ENCODE results near the gene DHRS4. TPM values are rescaled to one million over a fixed set of nuclear protein-coding genes. Genes with fewer than 3 reads are reported as not detected.
A peak's percentile ranks its signal among the peaks of the same experiment; 100 is the strongest.

Gene DHRS4
- total RNA-seq, 1 experiment from 2014 or later: 10.1 TPM

- Histone ChIP-seq H3K9me3 (ENCODE audit: low read depth, low read length, poor library complexity, severe bottlenecking) (no peaks in the 10 kb centered on the region), H3K36me3 (ENCODE audit: insufficient read depth, low read length, poor library complexity, severe bottlenecking) (no peaks in the 10 kb centered on the region), H3K4me3 (ENCODE audit: low read depth, low read length, poor library complexity, severe bottlenecking) (no peak overlapping the region), H3K27me3 (replicated peaks; ENCODE audit: insufficient read depth, low read depth, low read length, poor library complexity) (no peaks in the 10 kb centered on the region), H3K27ac (ENCODE audit: low read depth, low read length, poor library complexity, severe bottlenecking) (no peak overlapping the region), H3K4me1 (ENCODE audit: insufficient read depth, low read length, poor library complexity, severe bottlenecking) (peaks cover 7% of the 10 kb centered on the region)
- no TSS peak for BruUV-seq (replicated peaks)
- TF ChIP-seq EZH2 (IDR thresholded peaks at IDR 0.05; ENCODE audit: borderline replicate concordance, low read depth, low read length, poor library complexity, severe bottlenecking) (no peak), CTCF (conservative IDR thresholded peaks at IDR 0.05; ENCODE audit: low read depth, low read length) (no peak)
- ChIA-PET CTCF (no interaction called here), POLR2A (ENCODE audit: low non-redundant PET) (no interaction called here)
- no peak for DNase-seq (ENCODE audit: low spot score)
- intact Hi-C loops (cut with micrococcal nuclease; ENCODE audit: unreplicated experiment): loop anchor here (5.0 kb wide), 1 partner anchor 294 kb away; no protein-coding TSS in a partner anchor
These were observed 27.0 kb upstream of the DHRS4 start for GRCh38 chr14:23926543-23926942.

GRCh38 chr14:23929136-23929535 is 24.4 kb upstream of the DHRS4 start:
- no peaks in the 10 kb centered on the region for H3K9me3 ChIP-seq (ENCODE audit: low read depth, low read length, poor library complexity, severe bottlenecking)
- peaks cover 7% of the 10 kb centered on the region for H3K4me1 ChIP-seq (ENCODE audit: insufficient read depth, low read length, poor library complexity, severe bottlenecking)
- no peaks in the 10 kb centered on the region for H3K27me3 ChIP-seq (replicated peaks; ENCODE audit: insufficient read depth, low read depth, low read length, poor library complexity)
- H3K27ac ChIP-seq (ENCODE audit: low read depth, low read length, poor library complexity, severe bottlenecking): no peak overlapping the region
- CTCF ChIA-PET: no interaction called here
- no peak overlapping the region for H3K4me3 ChIP-seq (ENCODE audit: low read depth, low read length, poor library complexity, severe bottlenecking)
- no peak for TF ChIP-seq EZH2 (IDR thresholded peaks at IDR 0.05; ENCODE audit: borderline replicate concordance, low read depth, low read length, poor library complexity, severe bottlenecking)
- BruUV-seq (replicated peaks): no TSS peak
- intact Hi-C loops (cut with micrococcal nuclease; ENCODE audit: unreplicated experiment): loop anchor here (1.0 to 5.0 kb wide), 2 partner anchors 202 to 297 kb away; no protein-coding TSS in a partner anchor
- H3K36me3 ChIP-seq (ENCODE audit: insufficient read depth, low read length, poor library complexity, severe bottlenecking): no peaks in the 10 kb centered on the region
- DNase-seq (ENCODE audit: low spot score): peak; percentile 49
- POLR2A ChIA-PET (ENCODE audit: low non-redundant PET): no interaction called here

GRCh38 chr14:23929822-23930294 is 23.7 kb upstream of the DHRS4 start:
- no peak for TF ChIP-seq EZH2 (IDR thresholded peaks at IDR 0.05; ENCODE audit: borderline replicate concordance, low read depth, low read length, poor library complexity, severe bottlenecking)
- peak; percentile 93 for TF ChIP-seq CTCF (conservative IDR thresholded peaks at IDR 0.05; ENCODE audit: low read depth, low read length)
- Histone ChIP-seq H3K4me3 (ENCODE audit: low read depth, low read length, poor library complexity, severe bottlenecking) (no peak overlapping the region), H3K4me1 (ENCODE audit: insufficient read depth, low read length, poor library complexity, severe bottlenecking) (peaks cover 7% of the 10 kb centered on the region), H3K27ac (ENCODE audit: low read depth, low read length, poor library complexity, severe bottlenecking) (no peak overlapping the region), H3K27me3 (replicated peaks; ENCODE audit: insufficient read depth, low read depth, low read length, poor library complexity) (no peaks in the 10 kb centered on the region), H3K36me3 (ENCODE audit: insufficient read depth, low read length, poor library complexity, severe bottlenecking) (no peaks in the 10 kb centered on the region), H3K9me3 (ENCODE audit: low read depth, low read length, poor library complexity, severe bottlenecking) (no peaks in the 10 kb centered on the region)
- BruUV-seq (replicated peaks): no TSS peak
- ChIA-PET CTCF (interaction anchor here (1.0 to 1.2 kb wide), 3 partner anchors 19 to 341 kb away, joined by 3 to 8 read pairs (median 4); no protein-coding TSS in a partner anchor), POLR2A (ENCODE audit: low non-redundant PET) (no interaction called here)
- DNase-seq (ENCODE audit: low spot score): peak; percentile 84
- intact Hi-C loops (cut with micrococcal nuclease; ENCODE audit: unreplicated experiment): loop anchor here (1.0 to 5.0 kb wide), 2 partner anchors 203 to 298 kb away; no protein-coding TSS in a partner anchor

GRCh38 chr14:23930742-23931141 is 22.8 kb upstream of the DHRS4 start:
- H3K9me3 ChIP-seq (ENCODE audit: low read depth, low read length, poor library complexity, severe bottlenecking): no peaks in the 10 kb centered on the region
- no peaks in the 10 kb centered on the region for H3K27me3 ChIP-seq (replicated peaks; ENCODE audit: insufficient read depth, low read depth, low read length, poor library complexity)
- BruUV-seq (replicated peaks): no TSS peak
- POLR2A ChIA-PET (ENCODE audit: low non-redundant PET): interaction anchor here (0.6 kb wide), 1 partner anchor 605 kb away, joined by 3 read pairs; no protein-coding TSS in a partner anchor
- peaks cover 7% of the 10 kb centered on the region for H3K4me1 ChIP-seq (ENCODE audit: insufficient read depth, low read length, poor library complexity, severe bottlenecking)
- TF ChIP-seq CTCF (conservative IDR thresholded peaks at IDR 0.05; ENCODE audit: low read depth, low read length): no peak
- H3K4me3 ChIP-seq (ENCODE audit: low read depth, low read length, poor library complexity, severe bottlenecking): no peak overlapping the region
- H3K27ac ChIP-seq (ENCODE audit: low read depth, low read length, poor library complexity, severe bottlenecking): no peak overlapping the region
- CTCF ChIA-PET: interaction anchor here (1.0 to 1.2 kb wide), 3 partner anchors 20 to 342 kb away, joined by 3 to 8 read pairs (median 4); no protein-coding TSS in a partner anchor
- no peaks in the 10 kb centered on the region for H3K36me3 ChIP-seq (ENCODE audit: insufficient read depth, low read length, poor library complexity, severe bottlenecking)
- intact Hi-C loops (cut with micrococcal nuclease; ENCODE audit: unreplicated experiment): no loop called here
- no peak for DNase-seq (ENCODE audit: low spot score)

Measured in A673 (cell line).